K562 (cell line): ENCODE results near the gene BTBD2. TPM values are rescaled to one million over a fixed set of nuclear protein-coding genes. Genes with fewer than 3 reads are reported as not detected.
A peak's percentile ranks its signal among the peaks of the same experiment; 100 is the strongest.

Experiments
- CBX8 ChIP-seq: fragments of 200-600 bp; sonication (generic); IDR thresholded peaks from 2 replicates; pipeline ENCODE4 v1.6.1; 2012; ENCODE audit warnings: borderline replicate concordance, mixed run types, low read depth, mild to moderate bottlenecking, moderate library complexity, mixed read lengths, low read length, control low read depth, inconsistent platforms; ENCODE audit not compliant: poor library complexity, severe bottlenecking; ENCODE audit errors: extremely low read depth
- DACH1 ChIP-seq: fragments of 450-650 bp; IDR thresholded peaks from 2 replicates; pipeline ENCODE4 v1.6.1; 2018; ENCODE audit not compliant: partially characterized antibody
- ELF2 ChIP-seq: fragments of 250-450 bp; sonication (Bioruptor Pico); IDR thresholded peaks from 2 replicates; pipeline ENCODE4 v1.5.0; 2021; ENCODE audit warnings: mild to moderate bottlenecking
- GABPB1 ChIP-seq: sonication (generic); formaldehyde crosslinking; IDR thresholded peaks from 2 replicates; pipeline ENCODE4 v1.8.0; 2022; ENCODE audit warnings: mild to moderate bottlenecking, missing genetic modification reagents
- KLF13 ChIP-seq: fragments of 450-650 bp; IDR thresholded peaks from 2 replicates; pipeline ENCODE4 v1.6.1; 2016; ENCODE audit warnings: missing genetic modification characterization, low read depth, mild to moderate bottlenecking, missing compliant biosample characterization, moderate library complexity, borderline replicate concordance
- MXD1 ChIP-seq: fragments of 250-450 bp; sonication (Bioruptor Pico); IDR thresholded peaks from 2 replicates; pipeline ENCODE4 v1.8.0; 2021; ENCODE audit warnings: borderline replicate concordance, mild to moderate bottlenecking, moderate library complexity; ENCODE audit not compliant: poor library complexity, severe bottlenecking
- MYBL2 ChIP-seq, 2 experiments: fragments of 450-650 bp in 1 of 2; sonication (generic) in 1 of 2; formaldehyde crosslinking in 1 of 2; IDR thresholded peaks; 2 replicates each; pipeline versions ENCODE4 v1.6.1 to v1.8.1; 2017 to 2022; ENCODE audit warnings: borderline replicate concordance in 1 of 2, inconsistent platforms in 1 of 2, low read depth in 1 of 2, mild to moderate bottlenecking in 1 of 2, missing genetic modification reagents in 1 of 2, moderate library complexity in 1 of 2
- PURB ChIP-seq: sonication (generic); formaldehyde crosslinking; IDR thresholded peaks from 2 replicates; pipeline ENCODE4 v1.9.0; 2021; ENCODE audit warnings: low read depth, mild to moderate bottlenecking, missing genetic modification reagents
- RBFOX2 ChIP-seq: fragments of 200-400 bp; formaldehyde crosslinking; IDR thresholded peaks from 2 replicates; pipeline ENCODE4 v1.6.1; 2017; ENCODE audit warnings: low read depth, mild to moderate bottlenecking, low read length, moderate library complexity
- SAP30 ChIP-seq: fragments of 200-600 bp; sonication (generic); IDR thresholded peaks from 2 replicates; pipeline ENCODE4 v1.6.1; 2012; ENCODE audit warnings: borderline replicate concordance, low read depth, mild to moderate bottlenecking, moderate library complexity, low read length, control low read depth, inconsistent platforms; ENCODE audit not compliant: insufficient read depth, poor library complexity, severe bottlenecking
- SNAPC5 ChIP-seq: fragments of 250-450 bp; sonication (Bioruptor Pico); IDR thresholded peaks from 2 replicates; pipeline ENCODE4 v1.8.0; 2021; ENCODE audit warnings: moderate library complexity, mild to moderate bottlenecking, inconsistent platforms
- STAG1 ChIP-seq: sonication (generic); formaldehyde crosslinking; IDR thresholded peaks from 2 replicates; pipeline ENCODE4 v1.5.0; 2020; ENCODE audit warnings: missing genetic modification reagents, borderline replicate concordance
- ZNF23 ChIP-seq: fragments of 250-450 bp; sonication (Bioruptor Pico); IDR thresholded peaks from 2 replicates; pipeline ENCODE4 v1.4.0; 2020; ENCODE audit warnings: mild to moderate bottlenecking
- ZNF311 ChIP-seq: fragments of 250-450 bp; sonication (Bioruptor Pico); IDR thresholded peaks from 2 replicates; pipeline ENCODE4 v1.4.0; 2020; ENCODE audit warnings: mild to moderate bottlenecking, moderate library complexity
- polyA plus RNA-seq, 8 experiments: library from polyadenylated mRNA; depleted of rRNA in 4 of 8; stranded (reverse) in 5 of 8; unstranded in 3 of 8; fragments of >200 nt; fragmentation: Nextera tagmentation in 2 of 8; fragmentation: Illumina TruSeq in 1 of 8; extraction: Ambion mirVana in 2 of 8; extraction: Trizol in 1 of 8; gene quantifications; 2 replicates each; pipeline versions ENCODE4 v1.2.1 to v1.2.3, GENCODE V29; 2011 to 2014; ENCODE audit warnings: inconsistent platforms in 1 of 8, missing spikeins in 1 of 8
- total RNA-seq, 7 experiments: library from RNA; depleted of rRNA in 6 of 7; stranded (reverse); fragments of >200 nt in 6 of 7; fragmentation: Illumina TruSeq in 2 of 7; extraction: Trizol in 2 of 7; gene quantifications; 2 replicates each; pipeline versions ENCODE4 v1.2.1 to v1.2.3, GENCODE V29; 2011 to 2021; ENCODE audit warnings: low replicate concordance in 1 of 7
- TF ChIP-seq, protein P1 (sequence below), 2 experiments: fragments of 450-650 bp in 1 of 2; sonication (generic) in 1 of 2; formaldehyde crosslinking in 1 of 2; IDR thresholded peaks in 1 of 2; conservative IDR thresholded peaks in 1 of 2; 2 replicates each; pipeline versions ENCODE4 v1.6.1 to v1.8.1; 2016 to 2023; ENCODE audit warnings: mild to moderate bottlenecking in 2 of 2, moderate library complexity in 2 of 2, inconsistent platforms in 1 of 2, missing genetic modification reagents in 1 of 2
- TF ChIP-seq, protein P2 (sequence below): IDR thresholded peaks from 3 replicates; pipeline ENCODE4 v1.6.1; 2011; ENCODE audit warnings: borderline replicate concordance, mild to moderate bottlenecking, moderate library complexity; ENCODE audit not compliant: insufficient read length; ENCODE audit errors: extremely low read depth
- TF ChIP-seq, protein P3 (sequence below): sonication (generic); formaldehyde crosslinking; IDR thresholded peaks from 2 replicates; pipeline ENCODE4 v1.8.1; 2023; ENCODE audit warnings: mild to moderate bottlenecking, missing genetic modification reagents, moderate library complexity

Gene BTBD2
- total and polyA plus RNA-seq, 9 of the 15 experiments (the other 6 are each of a cell fraction or from before 2014, with no cell fraction given), result 0.10 to 15.6 (median 6.9) TPM

DNA sequence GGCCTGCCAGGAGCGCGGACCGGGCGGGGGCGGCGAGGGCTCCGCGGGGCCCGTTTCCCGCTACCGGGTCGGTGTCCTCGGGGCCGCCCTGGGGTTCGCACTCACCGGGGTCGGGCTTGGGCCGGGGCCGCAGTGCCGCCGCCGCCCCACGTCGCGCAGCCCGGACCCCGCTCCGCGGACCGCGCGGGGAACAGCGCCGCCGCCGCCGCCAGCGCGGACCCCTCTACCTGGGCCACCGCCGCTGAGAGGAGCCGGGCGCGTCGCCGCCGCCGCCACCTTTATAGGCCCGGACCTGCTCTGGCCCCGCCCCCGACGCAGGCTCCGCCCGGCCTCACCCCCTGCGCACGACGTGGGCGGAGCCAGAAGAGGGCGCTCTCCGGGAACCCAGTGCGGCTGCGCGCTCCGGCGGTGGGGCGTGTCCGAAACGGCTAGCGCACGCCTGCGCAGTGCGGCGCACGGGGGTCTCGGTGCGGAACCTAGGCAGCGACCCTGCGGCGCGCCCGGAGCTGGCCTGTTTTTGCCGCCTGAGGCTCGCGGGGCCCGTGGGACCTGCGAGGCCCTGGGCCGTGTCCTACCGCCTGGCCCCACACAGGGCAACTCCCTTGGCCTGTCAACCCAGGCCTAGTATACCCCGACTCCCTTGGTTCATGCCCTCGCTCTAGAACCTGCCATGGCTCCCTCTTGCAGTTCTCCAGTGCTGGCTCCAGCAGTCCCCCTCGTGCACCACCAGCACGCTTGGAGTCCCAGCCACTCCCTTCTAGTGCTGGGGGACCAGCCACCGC is 35.7 kb upstream of the BTBD2 start, which contains the start of gene MKNK2 (continued):
- TF ChIP-seq, protein P1, sequence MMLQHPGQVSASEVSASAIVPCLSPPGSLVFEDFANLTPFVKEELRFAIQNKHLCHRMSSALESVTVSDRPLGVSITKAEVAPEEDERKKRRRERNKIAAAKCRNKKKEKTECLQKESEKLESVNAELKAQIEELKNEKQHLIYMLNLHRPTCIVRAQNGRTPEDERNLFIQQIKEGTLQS (IDR thresholded peaks at IDR 0.05), result no peak
- TF ChIP-seq, protein P1 (CRISPR knock-in tag; conservative IDR thresholded peaks at IDR 0.05), result 0 out of 2 replicates have a peak, but pooled peaks have one; percentile 27
- TF ChIP-seq ZNF23 (CRISPR knock-in tag), result no peak
- peak; percentile 76; the same call in 1 of the 2 replicates for TF ChIP-seq KLF13 (tag)
- no peak for TF ChIP-seq ZNF311 (CRISPR knock-in tag)
- TF ChIP-seq RBFOX2, result peak; percentile 92
- peak; percentile 52; the same call in 1 of the 2 replicates for TF ChIP-seq GABPB1 (CRISPR knock-in tag)
- no peak for TF ChIP-seq PURB (CRISPR knock-in tag)
- TF ChIP-seq CBX8, result no peak
- no peak for TF ChIP-seq SNAPC5 (CRISPR knock-in tag)
- TF ChIP-seq, protein P2, sequence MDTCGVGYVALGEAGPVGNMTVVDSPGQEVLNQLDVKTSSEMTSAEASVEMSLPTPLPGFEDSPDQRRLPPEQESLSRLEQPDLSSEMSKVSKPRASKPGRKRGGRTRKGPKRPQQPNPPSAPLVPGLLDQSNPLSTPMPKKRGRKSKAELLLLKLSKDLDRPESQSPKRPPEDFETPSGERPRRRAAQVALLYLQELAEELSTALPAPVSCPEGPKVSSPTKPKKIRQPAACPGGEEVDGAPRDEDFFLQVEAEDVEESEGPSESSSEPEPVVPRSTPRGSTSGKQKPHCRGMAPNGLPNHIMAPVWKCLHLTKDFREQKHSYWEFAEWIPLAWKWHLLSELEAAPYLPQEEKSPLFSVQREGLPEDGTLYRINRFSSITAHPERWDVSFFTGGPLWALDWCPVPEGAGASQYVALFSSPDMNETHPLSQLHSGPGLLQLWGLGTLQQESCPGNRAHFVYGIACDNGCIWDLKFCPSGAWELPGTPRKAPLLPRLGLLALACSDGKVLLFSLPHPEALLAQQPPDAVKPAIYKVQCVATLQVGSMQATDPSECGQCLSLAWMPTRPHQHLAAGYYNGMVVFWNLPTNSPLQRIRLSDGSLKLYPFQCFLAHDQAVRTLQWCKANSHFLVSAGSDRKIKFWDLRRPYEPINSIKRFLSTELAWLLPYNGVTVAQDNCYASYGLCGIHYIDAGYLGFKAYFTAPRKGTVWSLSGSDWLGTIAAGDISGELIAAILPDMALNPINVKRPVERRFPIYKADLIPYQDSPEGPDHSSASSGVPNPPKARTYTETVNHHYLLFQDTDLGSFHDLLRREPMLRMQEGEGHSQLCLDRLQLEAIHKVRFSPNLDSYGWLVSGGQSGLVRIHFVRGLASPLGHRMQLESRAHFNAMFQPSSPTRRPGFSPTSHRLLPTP, result no peak
- no peak for TF ChIP-seq ELF2 (CRISPR knock-in tag)
- TF ChIP-seq MYBL2 (IDR thresholded peaks at IDR 0.05; ENCODE audit: low read depth), result no peak
- TF ChIP-seq MYBL2 (CRISPR knock-in tag; IDR thresholded peaks at IDR 0.05; ENCODE audit: borderline replicate concordance), result no peak
- TF ChIP-seq DACH1, result no peak
- peak; percentile 57 for TF ChIP-seq SAP30
- TF ChIP-seq, protein P3, sequence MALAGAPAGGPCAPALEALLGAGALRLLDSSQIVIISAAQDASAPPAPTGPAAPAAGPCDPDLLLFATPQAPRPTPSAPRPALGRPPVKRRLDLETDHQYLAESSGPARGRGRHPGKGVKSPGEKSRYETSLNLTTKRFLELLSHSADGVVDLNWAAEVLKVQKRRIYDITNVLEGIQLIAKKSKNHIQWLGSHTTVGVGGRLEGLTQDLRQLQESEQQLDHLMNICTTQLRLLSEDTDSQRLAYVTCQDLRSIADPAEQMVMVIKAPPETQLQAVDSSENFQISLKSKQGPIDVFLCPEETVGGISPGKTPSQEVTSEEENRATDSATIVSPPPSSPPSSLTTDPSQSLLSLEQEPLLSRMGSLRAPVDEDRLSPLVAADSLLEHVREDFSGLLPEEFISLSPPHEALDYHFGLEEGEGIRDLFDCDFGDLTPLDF (CRISPR knock-in tag), result peak; percentile 59; the same call in 1 of the 2 replicates
- no peak for TF ChIP-seq MXD1 (CRISPR knock-in tag)
- TF ChIP-seq STAG1 (CRISPR knock-in tag), result 0 out of 2 replicates have a peak, but pooled peaks have one; percentile 14
